HEK293 (cell line): Measurements from ENCODE around the gene OR51E1.

Experiments
- CTCF ChIA-PET: fragments of 350-600 bp; formaldehyde crosslinking; extraction: SDS; loops from one replicate; lab custom pipeline; 2021; ENCODE audit warnings: antibody characterized with exemption; lab: Yijun Ruan, JAX
- POLR2A ChIA-PET: fragments of 300-600 bp; formaldehyde crosslinking; extraction: SDS; loops from one replicate; lab custom pipeline; 2020; ENCODE audit warnings: antibody characterized with exemption, inconsistent platforms; lab: Yijun Ruan, JAX
- H3K27ac ChIP-seq: fragments of 200-500 bp; sonication (Bioruptor generic); 2 replicates; pipeline ENCODE4 v1.5.1; 2014; ENCODE audit warnings: low read depth, low read length, control low read depth, inconsistent platforms; ENCODE audit errors: extremely low read depth
- H3K36me3 ChIP-seq, 2 experiments: fragments of 200-500 bp in 1 of 2; sonication (Bioruptor generic) in 1 of 2; 1 replicate in 1 of 2; 2 replicates in 1 of 2; pipeline ENCODE4 v1.5.1; 2014 to 2017; ENCODE audit warnings: inconsistent platforms in 2 of 2, low read length in 2 of 2; ENCODE audit not compliant: control insufficient read depth in 2 of 2, insufficient read depth in 1 of 2
- H3K4me1 ChIP-seq: fragments of 200-500 bp; sonication (Bioruptor generic); 2 replicates; pipeline ENCODE4 v1.5.1; 2014; ENCODE audit warnings: mild to moderate bottlenecking, low read length, inconsistent platforms; ENCODE audit not compliant: control insufficient read depth, insufficient read depth
- H3K4me3 ChIP-seq: 2 replicates; pipeline ENCODE4 v1.5.1; 2011; ENCODE audit warnings: low read depth, mild to moderate bottlenecking, control low read depth, low read length, moderate library complexity
- H3K9me3 ChIP-seq: fragments of 200-500 bp; sonication (Bioruptor generic); 2 replicates; pipeline ENCODE4 v1.5.1; 2014; ENCODE audit warnings: low read depth, low read length, inconsistent platforms; ENCODE audit not compliant: control insufficient read depth, insufficient read depth
- AEBP2 ChIP-seq: fragments of 450-650 bp; formaldehyde crosslinking; IDR thresholded peaks from 2 replicates; pipeline ENCODE4 v1.5.1; 2016; ENCODE audit warnings: missing biosample characterization, missing genetic modification characterization, borderline replicate concordance
- BCL6B ChIP-seq: fragments of 450-650 bp; formaldehyde crosslinking; IDR thresholded peaks from 2 replicates; pipeline ENCODE4 v1.5.1; 2017; ENCODE audit warnings: missing biosample characterization, missing genetic modification characterization
- ZBTB10 ChIP-seq: fragments of 450-650 bp; formaldehyde crosslinking; IDR thresholded peaks from 2 replicates; pipeline ENCODE4 v1.5.1; 2016; ENCODE audit warnings: missing biosample characterization, missing genetic modification characterization
- ZFP41 ChIP-seq: fragments of 450-650 bp; formaldehyde crosslinking; IDR thresholded peaks from 2 replicates; pipeline ENCODE4 v1.5.1; 2016; ENCODE audit warnings: missing biosample characterization, missing genetic modification characterization, borderline replicate concordance
- ZNF121 ChIP-seq: fragments of 450-650 bp; formaldehyde crosslinking; IDR thresholded peaks from 2 replicates; pipeline ENCODE4 v1.5.1; 2016; ENCODE audit warnings: missing biosample characterization, missing genetic modification characterization
- ZNF157 ChIP-seq: fragments of 450-650 bp; formaldehyde crosslinking; IDR thresholded peaks from 2 replicates; pipeline ENCODE4 v1.5.1; 2016; ENCODE audit warnings: missing biosample characterization, missing genetic modification characterization
- ZNF175 ChIP-seq: fragments of 450-650 bp; formaldehyde crosslinking; IDR thresholded peaks from 2 replicates; pipeline ENCODE4 v1.5.1; 2016; ENCODE audit warnings: missing biosample characterization, missing genetic modification characterization
- ZNF274 ChIP-seq, 2 experiments: fragments of 200-500 bp in 1 of 2; fragments of 450-650 bp in 1 of 2; sonication (Bioruptor generic) in 1 of 2; formaldehyde crosslinking in 1 of 2; IDR thresholded peaks; 2 replicates each; pipeline versions ENCODE4 v1.5.1 to v1.6.1; 2014 to 2016; ENCODE audit warnings: borderline replicate concordance in 1 of 2, inconsistent platforms in 1 of 2, low read length in 1 of 2, missing biosample characterization in 1 of 2, missing genetic modification characterization in 1 of 2
- ZNF324 ChIP-seq: fragments of 450-650 bp; formaldehyde crosslinking; IDR thresholded peaks from 2 replicates; pipeline ENCODE4 v1.5.1; 2016; ENCODE audit warnings: missing biosample characterization, missing genetic modification characterization
- ZNF366 ChIP-seq: fragments of 450-650 bp; formaldehyde crosslinking; conservative IDR thresholded peaks from 2 replicates; pipeline ENCODE4 v1.5.1; 2016; ENCODE audit warnings: missing biosample characterization, missing genetic modification characterization
- ZNF391 ChIP-seq: fragments of 450-650 bp; formaldehyde crosslinking; IDR thresholded peaks from 2 replicates; pipeline ENCODE4 v1.5.1; 2016; ENCODE audit warnings: low read depth, missing biosample characterization, missing genetic modification characterization, borderline replicate concordance
- ZNF433 ChIP-seq: fragments of 450-650 bp; formaldehyde crosslinking; IDR thresholded peaks from 2 replicates; pipeline ENCODE4 v1.5.1; 2016; ENCODE audit warnings: missing biosample characterization, missing genetic modification characterization, low read depth
- ZNF48 ChIP-seq: fragments of 450-650 bp; formaldehyde crosslinking; IDR thresholded peaks from 2 replicates; pipeline ENCODE4 v1.5.1; 2016; ENCODE audit warnings: missing biosample characterization, missing genetic modification characterization
- ZNF544 ChIP-seq: fragments of 450-650 bp; formaldehyde crosslinking; IDR thresholded peaks from 2 replicates; pipeline ENCODE4 v1.5.0; 2017; ENCODE audit warnings: missing biosample characterization, missing genetic modification characterization
- ZNF629 ChIP-seq: fragments of 450-650 bp; formaldehyde crosslinking; IDR thresholded peaks from 2 replicates; pipeline ENCODE4 v1.5.1; 2017; ENCODE audit warnings: missing biosample characterization, missing genetic modification characterization
- ZNF76 ChIP-seq: fragments of 450-650 bp; formaldehyde crosslinking; IDR thresholded peaks from 2 replicates; pipeline ENCODE4; 2016; ENCODE audit warnings: low read depth, missing biosample characterization, missing genetic modification characterization, borderline replicate concordance
- ZNF830 ChIP-seq: fragments of 450-650 bp; IDR thresholded peaks from 2 replicates; pipeline ENCODE4 v1.5.0; 2018; ENCODE audit warnings: missing biosample characterization, missing genetic modification characterization, low read depth, mild to moderate bottlenecking, moderate library complexity
- TF ChIP-seq, protein P1 (sequence below): fragments of 450-650 bp; formaldehyde crosslinking; IDR thresholded peaks from 2 replicates; pipeline ENCODE4 v1.5.1; 2016; ENCODE audit warnings: missing biosample characterization, missing genetic modification characterization
- TF ChIP-seq, protein P2 (sequence below): fragments of 450-650 bp; formaldehyde crosslinking; IDR thresholded peaks from 2 replicates; pipeline ENCODE4 v1.5.1; 2016; ENCODE audit warnings: missing biosample characterization, missing genetic modification characterization
- TF ChIP-seq, protein P3 (sequence below): fragments of 450-650 bp; formaldehyde crosslinking; IDR thresholded peaks from 2 replicates; pipeline ENCODE4 v1.5.1; 2016; ENCODE audit warnings: missing biosample characterization, missing genetic modification characterization

Gene OR51E1

GRCh38 chr11:4673781-4674180, 30.0 kb downstream of the OR51E1 start:
- TF ChIP-seq ZNF121 (tag by site-specific recombination), result no peak
- TF ChIP-seq ZNF391, result no peak
- no peak for TF ChIP-seq BCL6B (tag by site-specific recombination)
- TF ChIP-seq ZNF366, result no peak
- TF ChIP-seq, protein P1, sequence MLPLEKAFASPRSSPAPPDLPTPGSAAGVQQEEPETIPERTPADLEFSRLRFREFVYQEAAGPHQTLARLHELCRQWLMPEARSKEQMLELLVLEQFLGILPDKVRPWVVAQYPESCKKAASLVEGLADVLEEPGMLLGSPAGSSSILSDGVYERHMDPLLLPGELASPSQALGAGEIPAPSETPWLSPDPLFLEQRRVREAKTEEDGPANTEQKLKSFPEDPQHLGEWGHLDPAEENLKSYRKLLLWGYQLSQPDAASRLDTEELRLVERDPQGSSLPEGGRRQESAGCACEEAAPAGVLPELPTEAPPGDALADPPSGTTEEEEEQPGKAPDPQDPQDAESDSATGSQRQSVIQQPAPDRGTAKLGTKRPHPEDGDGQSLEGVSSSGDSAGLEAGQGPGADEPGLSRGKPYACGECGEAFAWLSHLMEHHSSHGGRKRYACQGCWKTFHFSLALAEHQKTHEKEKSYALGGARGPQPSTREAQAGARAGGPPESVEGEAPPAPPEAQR (tag by site-specific recombination), result no peak
- TF ChIP-seq ZBTB10 (tag by site-specific recombination), result no peak
- no peak for TF ChIP-seq ZNF324 (tag by site-specific recombination)
- TF ChIP-seq ZNF544 (tag by site-specific recombination), result no peak
- TF ChIP-seq, protein P2, sequence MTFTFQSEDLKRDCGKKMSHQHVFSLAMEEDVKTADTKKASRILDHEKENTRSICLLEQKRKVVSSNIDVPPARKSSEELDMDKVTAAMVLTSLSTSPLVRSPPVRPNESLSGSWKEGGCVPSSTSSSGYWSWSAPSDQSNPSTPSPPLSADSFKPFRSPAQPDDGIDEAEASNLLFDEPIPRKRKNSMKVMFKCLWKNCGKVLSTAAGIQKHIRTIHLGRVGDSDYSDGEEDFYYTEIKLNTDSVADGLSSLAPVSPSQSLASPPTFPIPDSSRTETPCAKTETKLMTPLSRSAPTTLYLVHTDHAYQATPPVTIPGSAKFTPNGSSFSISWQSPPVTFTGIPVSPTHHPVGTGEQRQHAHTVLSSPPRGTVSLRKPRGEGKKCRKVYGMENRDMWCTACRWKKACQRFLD, result no peak
- no peak for TF ChIP-seq ZNF433
- no peak for TF ChIP-seq ZNF157 (tag by site-specific recombination)
- no peak for TF ChIP-seq ZNF175 (tag by site-specific recombination)
- TF ChIP-seq ZNF830 (tag by site-specific recombination), result no peak
- TF ChIP-seq ZNF48 (tag by site-specific recombination), result no peak
- TF ChIP-seq, protein P3, sequence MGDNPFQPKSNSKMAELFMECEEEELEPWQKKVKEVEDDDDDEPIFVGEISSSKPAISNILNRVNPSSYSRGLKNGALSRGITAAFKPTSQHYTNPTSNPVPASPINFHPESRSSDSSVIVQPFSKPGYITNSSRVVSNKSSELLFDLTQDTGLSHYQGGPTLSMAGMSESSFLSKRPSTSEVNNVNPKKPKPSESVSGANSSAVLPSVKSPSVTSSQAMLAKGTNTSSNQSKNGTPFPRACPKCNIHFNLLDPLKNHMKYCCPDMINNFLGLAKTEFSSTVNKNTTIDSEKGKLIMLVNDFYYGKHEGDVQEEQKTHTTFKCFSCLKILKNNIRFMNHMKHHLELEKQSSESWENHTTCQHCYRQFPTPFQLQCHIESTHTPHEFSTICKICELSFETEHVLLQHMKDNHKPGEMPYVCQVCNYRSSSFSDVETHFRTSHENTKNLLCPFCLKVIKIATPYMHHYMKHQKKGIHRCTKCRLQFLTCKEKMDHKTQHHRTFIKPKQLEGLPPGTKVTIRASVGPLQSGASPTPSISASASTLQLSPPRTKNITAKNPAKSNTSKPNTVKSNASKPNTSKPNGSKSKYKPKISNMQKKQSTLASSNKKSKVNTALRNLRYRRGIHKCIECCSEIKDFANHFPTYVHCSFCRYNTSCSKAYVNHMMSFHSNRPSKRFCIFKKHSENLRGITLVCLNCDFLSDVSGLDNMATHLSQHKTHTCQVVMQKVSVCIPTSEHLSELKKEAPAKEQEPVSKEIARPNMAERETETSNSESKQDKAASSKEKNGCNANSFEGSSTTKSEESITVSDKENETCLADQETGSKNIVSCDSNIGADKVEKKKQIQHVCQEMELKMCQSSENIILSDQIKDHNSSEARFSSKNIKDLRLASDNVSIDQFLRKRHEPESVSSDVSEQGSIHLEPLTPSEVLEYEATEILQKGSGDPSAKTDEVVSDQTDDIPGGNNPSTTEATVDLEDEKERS (tag by site-specific recombination), result no peak
- no peak for TF ChIP-seq ZNF76
- no peak for TF ChIP-seq AEBP2 (tag by site-specific recombination)
- no peak for TF ChIP-seq ZFP41 (tag by site-specific recombination)
- TF ChIP-seq ZNF629 (tag by site-specific recombination), result no peak
- TF ChIP-seq ZNF274 (IDR thresholded peaks at IDR 0.05; ENCODE audit: low read length), result no peak
- TF ChIP-seq ZNF274 (tag by site-specific recombination; IDR thresholded peaks at IDR 0.05; ENCODE audit: borderline replicate concordance), result no peak
- no peaks in the 10 kb centered on the region for H3K4me1 ChIP-seq
- H3K9me3 ChIP-seq, result no peaks in the 10 kb centered on the region
- CTCF ChIA-PET, result no interaction called here
- POLR2A ChIA-PET, result no interaction called here
- no peaks in the 10 kb centered on the region for H3K36me3 ChIP-seq
- H3K27ac ChIP-seq, result no peak overlapping the region
- no peak overlapping the region for H3K4me3 ChIP-seq
